ENCODE measurements around the gene CAMSAP2. TPM values are rescaled to one million over a fixed set of nuclear protein-coding genes. Genes with fewer than 3 reads are reported as not detected.
A peak's percentile ranks its signal among the peaks of the same experiment; 100 is the strongest.

The CAMSAP2 gene
- total RNA-seq, 4 donors from 2014 or later: 26.5 to 47.4 (median 33.3) TPM

DNA sequence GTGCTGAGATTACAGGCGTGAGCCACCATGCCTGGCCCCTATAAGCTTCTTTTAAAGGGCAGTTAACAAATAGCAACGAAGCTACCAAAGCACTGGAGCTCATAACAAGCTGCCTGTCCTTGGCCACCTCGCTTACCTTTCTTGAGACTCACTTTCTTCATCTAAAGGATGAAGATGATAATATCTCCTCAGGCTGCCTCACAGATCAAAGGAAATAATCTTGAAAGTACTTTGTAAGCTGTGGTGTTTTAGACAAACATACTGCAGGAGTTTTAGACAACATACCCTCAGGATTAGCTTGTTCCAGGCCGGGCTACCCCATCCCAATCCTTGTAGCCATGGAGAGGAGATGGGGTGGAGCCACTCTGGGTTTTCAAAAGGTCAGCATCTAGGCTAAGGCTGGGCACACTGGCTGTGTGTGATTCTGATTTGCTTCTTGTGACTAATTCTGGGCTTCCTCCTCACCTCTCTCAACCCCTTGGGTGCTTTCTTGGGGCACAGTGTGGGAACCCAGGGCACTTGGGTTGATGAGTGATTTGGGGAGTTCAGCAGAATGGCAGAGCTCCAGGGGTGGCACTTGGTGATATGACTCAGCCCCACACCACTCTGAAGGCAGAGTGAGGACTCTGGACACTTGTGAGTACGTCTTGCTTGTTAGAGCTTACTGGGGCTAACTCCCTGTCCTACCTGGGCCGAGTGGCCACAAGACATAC, 139.3 kb downstream of the CAMSAP2 start:
- TF ChIP-seq POLR2AphosphoS5 (IDR thresholded peaks at IDR 0.05): no peak
- no peak for TF ChIP-seq EP300 (IDR thresholded peaks at IDR 0.05)
- Histone ChIP-seq H3K4me1 (peaks cover 11% of the 10 kb centered on the region), H3K27me3 (peaks cover 36% of the 10 kb centered on the region), H3K27ac (no peak overlapping the region), H3K4me3 (no peak overlapping the region), H3K9me3 (no peaks in the 10 kb centered on the region), H3K36me3 (no peaks in the 10 kb centered on the region)
- 82% methylated on average over 6 of the region's 6 CpGs for WGBS
- no peak for DNase-seq (ENCODE audit: low spot score in 2 of 2)

DNA sequence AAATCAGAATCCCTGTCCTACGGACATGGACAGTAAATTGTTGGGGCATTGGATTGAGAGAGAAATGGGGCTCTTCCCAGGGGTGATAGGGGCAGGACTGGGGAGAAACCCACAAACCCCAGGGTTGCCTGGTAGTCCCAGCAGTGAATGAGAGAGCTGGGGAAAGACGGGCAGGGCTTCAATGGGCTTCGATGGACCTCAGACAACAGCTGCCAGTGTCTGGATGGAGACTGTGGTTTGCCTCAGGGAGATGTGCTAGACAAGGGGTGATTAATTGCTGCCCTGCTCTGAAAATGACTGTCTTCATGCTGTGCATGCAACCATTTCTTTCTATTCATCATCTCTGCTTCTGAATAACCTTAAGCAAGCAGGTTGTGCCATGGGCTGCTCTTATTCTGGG, 141.5 kb downstream of the CAMSAP2 start:
- WGBS: 50% methylated on average over 3 of the region's 3 CpGs
- H3K4me1 ChIP-seq: no peaks in the 10 kb centered on the region

DNA sequence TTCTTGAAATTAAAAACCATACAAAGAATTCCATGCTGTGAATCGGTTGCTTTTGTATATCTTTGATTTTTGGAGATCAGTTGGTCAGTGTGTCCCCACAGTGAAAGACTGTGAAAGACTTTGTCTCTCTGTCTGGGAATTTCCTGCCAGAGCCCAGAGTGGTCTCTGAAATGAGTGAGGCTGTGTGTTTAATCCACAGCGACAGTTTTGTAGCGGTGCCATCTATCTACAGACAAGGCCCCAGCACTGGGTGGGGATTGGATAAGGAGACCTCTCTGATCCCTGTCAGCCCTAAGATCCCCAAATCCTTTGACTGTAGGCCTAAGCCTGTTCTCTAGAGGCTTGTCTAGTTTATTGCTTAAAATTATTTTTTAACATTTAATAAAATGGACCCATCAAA, 144.4 kb downstream of the CAMSAP2 start:
- TF ChIP-seq POLR2AphosphoS5 (IDR thresholded peaks at IDR 0.05) (no peak), EP300 (IDR thresholded peaks at IDR 0.05) (no peak), POLR2A (IDR thresholded peaks at IDR 0.05) (no peak)
- TF ChIP-seq, protein P1, sequence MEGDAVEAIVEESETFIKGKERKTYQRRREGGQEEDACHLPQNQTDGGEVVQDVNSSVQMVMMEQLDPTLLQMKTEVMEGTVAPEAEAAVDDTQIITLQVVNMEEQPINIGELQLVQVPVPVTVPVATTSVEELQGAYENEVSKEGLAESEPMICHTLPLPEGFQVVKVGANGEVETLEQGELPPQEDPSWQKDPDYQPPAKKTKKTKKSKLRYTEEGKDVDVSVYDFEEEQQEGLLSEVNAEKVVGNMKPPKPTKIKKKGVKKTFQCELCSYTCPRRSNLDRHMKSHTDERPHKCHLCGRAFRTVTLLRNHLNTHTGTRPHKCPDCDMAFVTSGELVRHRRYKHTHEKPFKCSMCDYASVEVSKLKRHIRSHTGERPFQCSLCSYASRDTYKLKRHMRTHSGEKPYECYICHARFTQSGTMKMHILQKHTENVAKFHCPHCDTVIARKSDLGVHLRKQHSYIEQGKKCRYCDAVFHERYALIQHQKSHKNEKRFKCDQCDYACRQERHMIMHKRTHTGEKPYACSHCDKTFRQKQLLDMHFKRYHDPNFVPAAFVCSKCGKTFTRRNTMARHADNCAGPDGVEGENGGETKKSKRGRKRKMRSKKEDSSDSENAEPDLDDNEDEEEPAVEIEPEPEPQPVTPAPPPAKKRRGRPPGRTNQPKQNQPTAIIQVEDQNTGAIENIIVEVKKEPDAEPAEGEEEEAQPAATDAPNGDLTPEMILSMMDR (IDR thresholded peaks at IDR 0.05): no peak
- Histone ChIP-seq H3K27me3 (peaks cover 7% of the 10 kb centered on the region), H3K4me3 (no peak overlapping the region), H3K36me3 (no peaks in the 10 kb centered on the region), H3K27ac (no peak overlapping the region), H3K4me1 (no peaks in the 10 kb centered on the region), H3K9me3 (no peaks in the 10 kb centered on the region)
- peak in 1 of 2 donors; percentile 13 for DNase-seq (ENCODE audit: low spot score in 2 of 2)
- WGBS: 87% methylated on average over 3 of the region's 3 CpGs

More for the DNA sequence above, 141.5 kb downstream of the CAMSAP2 start:
- Histone ChIP-seq H3K36me3 (no peaks in the 10 kb centered on the region), H3K9me3 (no peaks in the 10 kb centered on the region), H3K27me3 (peaks cover 20% of the 10 kb centered on the region), H3K4me3 (no peak overlapping the region), H3K27ac (no peak overlapping the region)
- no peak for DNase-seq (ENCODE audit: low spot score in 2 of 2)
- TF ChIP-seq, protein P1 (IDR thresholded peaks at IDR 0.05): no peak
- no peak for TF ChIP-seq EP300 (IDR thresholded peaks at IDR 0.05)
- TF ChIP-seq POLR2A (IDR thresholded peaks at IDR 0.05): no peak
- no peak for TF ChIP-seq POLR2AphosphoS5 (IDR thresholded peaks at IDR 0.05)

DNA sequence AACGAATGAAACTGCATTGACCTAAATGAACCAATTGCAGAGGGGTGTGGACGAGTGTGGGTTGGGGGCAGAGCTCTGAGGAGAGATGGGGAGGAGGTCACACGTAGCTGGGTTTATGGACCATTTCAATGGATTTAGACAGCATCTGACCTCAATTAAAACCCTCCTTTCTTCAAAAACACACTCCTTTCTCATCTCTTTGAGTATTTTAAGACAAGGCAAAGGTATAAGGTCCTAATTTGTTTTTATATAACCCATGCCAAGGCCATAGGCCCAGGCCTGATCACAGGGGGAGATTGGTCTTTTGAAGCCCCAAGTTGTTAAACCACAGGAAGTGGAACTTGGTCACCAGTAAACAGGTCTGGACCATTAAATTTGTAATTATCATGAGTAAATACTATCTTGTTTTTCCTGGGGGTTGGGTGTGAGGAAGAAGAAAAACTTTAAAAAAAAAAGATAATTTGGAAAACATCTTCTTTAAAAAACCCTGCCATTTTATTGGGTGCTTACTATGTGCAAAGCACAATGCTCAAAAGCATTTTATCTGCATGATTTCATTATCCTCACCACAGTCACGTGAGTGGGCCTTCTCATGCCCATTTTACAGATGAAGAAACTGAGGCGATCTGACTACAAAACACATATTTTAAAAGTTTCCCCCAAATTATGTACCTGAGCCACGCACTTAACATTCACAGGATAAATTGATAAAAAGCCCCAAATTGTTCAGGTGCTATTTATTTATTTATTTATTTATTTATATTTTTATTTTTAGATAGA, 147.1 kb downstream of the CAMSAP2 start:
- Histone ChIP-seq H3K27me3 (peaks cover 19% of the 10 kb centered on the region), H3K27ac (no peak overlapping the region), H3K9me3 (no peaks in the 10 kb centered on the region), H3K4me1 (peaks cover 1% of the 10 kb centered on the region), H3K36me3 (no peaks in the 10 kb centered on the region), H3K4me3 (no peak overlapping the region)
- WGBS: 89% methylated on average over 6 of the region's 6 CpGs
- TF ChIP-seq EP300 (IDR thresholded peaks at IDR 0.05) (no peak), POLR2A (IDR thresholded peaks at IDR 0.05) (no peak), POLR2AphosphoS5 (IDR thresholded peaks at IDR 0.05) (no peak)
- TF ChIP-seq, protein P1 (IDR thresholded peaks at IDR 0.05): no peak
- DNase-seq (ENCODE audit: low spot score in 2 of 2): no peak

DNA sequence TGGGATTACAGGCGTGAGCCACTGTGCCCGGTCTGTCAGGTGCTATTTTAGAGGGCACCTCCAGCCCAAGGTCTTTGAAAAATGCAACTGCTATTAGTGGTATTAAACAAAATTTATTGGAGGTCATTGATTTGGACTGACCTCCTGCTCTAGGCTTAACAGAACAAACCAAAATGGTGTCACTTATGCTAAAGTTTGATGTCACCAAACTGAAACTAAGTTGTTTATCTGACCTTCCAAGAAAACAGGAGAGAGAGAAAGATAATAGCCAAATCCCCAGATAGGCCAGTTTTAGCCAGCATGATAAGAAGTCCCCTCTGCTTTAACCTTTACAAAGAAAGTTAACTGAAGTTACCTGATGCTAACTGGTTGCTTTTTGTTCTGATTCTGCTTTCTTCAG, 147.9 kb downstream of the CAMSAP2 start:
- H3K9me3 ChIP-seq: no peaks in the 10 kb centered on the region
- no peak for DNase-seq (ENCODE audit: low spot score in 2 of 2)
- H3K36me3 ChIP-seq: no peaks in the 10 kb centered on the region
- no peak overlapping the region for H3K27ac ChIP-seq
- peaks cover 25% of the 10 kb centered on the region for H3K27me3 ChIP-seq
- 88% methylated on average over 2 of the region's 2 CpGs for WGBS
- H3K4me3 ChIP-seq: no peak overlapping the region
- TF ChIP-seq EP300 (IDR thresholded peaks at IDR 0.05) (no peak), POLR2AphosphoS5 (IDR thresholded peaks at IDR 0.05) (no peak), POLR2A (IDR thresholded peaks at IDR 0.05) (no peak)
- TF ChIP-seq, protein P1 (IDR thresholded peaks at IDR 0.05): no peak
- peaks cover 9% of the 10 kb centered on the region for H3K4me1 ChIP-seq
